Hematopoietic multipotent progenitor cell treated with erythropoietin and hydrocortisone succinate and interleukin-3 and kit ligand, for 8 days (in vitro differentiated cells): Measurements from ENCODE around the gene CPNE4.

ENCODE experiments used
- DNase-seq: peaks from one replicate; pipeline ENCODE4 v3.0.0-alpha.2; 2015

Gene CPNE4

DNA sequence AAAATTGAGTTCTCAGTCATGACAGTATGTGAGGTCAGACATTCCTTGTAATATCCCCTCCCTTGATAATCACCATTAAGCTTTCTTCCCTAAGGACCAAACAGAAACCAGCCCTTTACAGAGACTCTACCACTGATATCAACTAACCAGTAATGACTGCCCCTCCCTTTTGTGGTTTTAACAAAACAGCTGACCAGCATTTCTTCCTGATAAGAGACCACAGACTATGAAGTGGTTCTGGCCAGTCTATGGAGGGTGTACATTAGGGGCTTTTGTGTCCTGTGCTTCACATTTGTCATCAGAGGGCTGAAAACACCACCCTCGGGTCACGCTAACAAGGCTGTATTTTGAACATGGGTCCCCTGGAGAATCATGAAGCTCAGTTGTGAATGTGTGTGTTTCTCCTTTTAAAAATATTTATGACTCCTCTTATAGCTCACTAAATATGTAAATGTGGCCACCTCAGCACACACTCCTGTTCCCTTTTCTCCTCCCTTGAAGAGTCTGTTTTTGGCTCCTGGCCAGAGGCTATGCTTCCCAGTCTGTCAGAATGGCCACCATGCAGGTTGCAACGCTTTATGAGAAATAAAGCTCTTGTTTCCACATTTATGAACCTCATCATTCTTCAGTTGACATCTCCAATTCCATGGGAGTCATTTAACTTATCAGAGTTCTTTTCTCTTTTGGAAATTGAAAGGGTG, 239.3 kb downstream of the CPNE4 start:
- DNase-seq, result peak; percentile 98

- peak; percentile 86 for DNase-seq
Measured at GRCh38 chr3:131794766-131795388, 239.9 kb downstream of the CPNE4 start.

- DNase-seq, result no peak
Measured at GRCh38 chr3:131793870-131794269, 240.9 kb downstream of the CPNE4 start.

- no peak for DNase-seq
Measured at GRCh38 chr3:131789188-131789587, 245.6 kb downstream of the CPNE4 start.

- DNase-seq, result no peak
Measured at GRCh38 chr3:131786386-131786785, 248.4 kb downstream of the CPNE4 start.

DNA sequence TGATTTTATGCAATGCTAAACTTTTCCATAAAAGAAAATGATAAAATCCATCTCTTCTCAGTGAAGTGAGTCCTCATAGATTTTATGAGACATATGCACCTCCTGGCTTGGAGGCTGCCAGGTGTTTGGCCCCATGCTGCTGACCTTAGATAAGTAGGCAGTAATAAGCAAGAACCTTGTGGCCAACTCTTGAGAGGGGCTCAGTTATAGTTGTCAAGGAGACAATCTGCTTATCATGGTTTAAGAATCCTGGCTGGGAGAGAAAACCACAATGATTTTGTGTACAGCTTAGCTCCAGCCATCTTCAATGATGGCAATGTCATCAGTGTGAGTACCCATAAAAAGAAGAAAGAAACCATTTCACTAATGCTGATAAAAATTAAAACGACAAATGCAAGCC, 252.1 kb downstream of the CPNE4 start:
- DNase-seq, result peak; percentile 31

GRCh38 chr3:131778526-131778925, 256.3 kb downstream of the CPNE4 start:
- DNase-seq, result no peak

DNA sequence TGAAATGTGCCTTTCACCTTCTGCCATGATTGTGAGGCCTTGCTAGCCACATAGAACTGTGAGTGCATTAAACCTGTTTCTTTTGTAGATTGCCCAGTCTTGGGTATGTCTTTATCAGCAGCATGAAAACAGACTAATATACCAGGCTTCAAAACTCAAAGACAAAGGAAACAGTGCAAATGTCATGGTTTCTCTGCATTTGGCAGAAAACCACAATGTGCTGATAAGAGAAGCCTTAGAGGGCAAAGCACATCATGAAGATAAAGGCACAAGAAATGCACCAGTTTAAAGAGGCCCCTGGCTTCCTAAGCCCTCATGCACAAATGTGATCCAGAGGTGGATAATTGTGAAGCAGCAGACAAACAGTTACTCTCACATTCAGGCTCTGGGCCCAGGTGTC, 259.2 kb downstream of the CPNE4 start:
- DNase-seq, result peak; percentile 78

GRCh38 chr3:131772269-131773026, 262.4 kb downstream of the CPNE4 start:
- no peak for DNase-seq

GRCh38 chr3:131762981-131763564, 271.7 kb downstream of the CPNE4 start:
- DNase-seq, result no peak

DNA sequence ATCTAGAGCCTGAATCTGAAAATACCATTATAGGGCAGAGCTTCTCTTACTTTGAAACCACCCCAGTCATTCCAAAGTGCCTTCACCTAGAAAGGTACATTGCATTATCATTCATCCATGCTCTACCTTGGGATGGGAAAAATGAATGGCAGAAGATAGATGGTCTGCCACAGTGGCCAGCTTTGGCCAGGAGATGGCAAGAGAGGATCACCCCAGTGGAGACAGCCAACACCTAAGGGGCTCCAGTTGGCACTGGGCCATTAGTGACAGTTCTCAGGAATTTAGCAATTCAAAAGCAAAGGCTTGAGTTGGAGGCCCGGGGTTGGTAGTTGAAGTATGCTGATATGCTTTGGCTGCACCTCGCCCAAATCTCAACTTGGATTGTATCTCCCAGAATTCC, 278.4 kb downstream of the CPNE4 start:
- no peak for DNase-seq

DNA sequence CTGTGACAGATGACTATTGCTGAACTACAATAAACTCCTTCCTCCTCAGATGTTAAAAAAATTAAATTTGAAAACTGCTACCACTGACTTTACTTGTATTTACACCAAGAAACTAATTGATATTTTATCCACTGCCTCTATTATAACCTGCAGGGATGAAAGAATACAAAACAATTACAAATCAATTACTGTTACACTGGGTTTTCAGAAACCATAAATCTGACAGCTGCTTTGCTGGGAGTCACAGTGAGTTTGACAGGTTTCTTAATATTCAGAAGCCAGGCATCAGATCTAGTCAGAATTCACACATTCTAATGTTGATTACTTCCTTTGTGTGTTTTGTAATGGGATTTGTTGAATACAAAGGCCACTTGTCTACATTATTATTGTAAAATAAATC, 279.4 kb downstream of the CPNE4 start:
- DNase-seq, result no peak

GRCh38 chr3:131750256-131750655, 284.6 kb downstream of the CPNE4 start:
- no peak for DNase-seq

- no peak for DNase-seq
Measured at GRCh38 chr3:131749826-131750225, 285.0 kb downstream of the CPNE4 start.

DNA sequence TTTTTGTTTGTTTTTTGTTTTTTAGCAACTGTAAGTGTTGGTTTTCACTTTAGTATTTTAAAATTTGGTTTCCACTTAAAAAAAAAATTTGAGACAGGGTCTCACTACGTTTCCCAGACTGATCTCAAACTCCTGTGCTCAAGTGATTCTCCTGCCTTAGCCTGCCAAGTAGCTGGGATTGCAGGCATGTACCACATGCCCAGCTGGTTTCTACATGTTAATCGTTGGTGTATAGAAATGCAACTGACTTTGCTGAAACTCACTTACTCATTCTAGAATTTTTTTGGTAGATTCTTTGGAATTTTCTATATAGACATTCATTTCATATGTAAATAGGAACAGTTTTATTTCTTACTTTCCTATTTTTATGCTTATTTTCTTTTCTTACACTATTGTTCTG, 287.3 kb downstream of the CPNE4 start:
- DNase-seq, result no peak

DNA sequence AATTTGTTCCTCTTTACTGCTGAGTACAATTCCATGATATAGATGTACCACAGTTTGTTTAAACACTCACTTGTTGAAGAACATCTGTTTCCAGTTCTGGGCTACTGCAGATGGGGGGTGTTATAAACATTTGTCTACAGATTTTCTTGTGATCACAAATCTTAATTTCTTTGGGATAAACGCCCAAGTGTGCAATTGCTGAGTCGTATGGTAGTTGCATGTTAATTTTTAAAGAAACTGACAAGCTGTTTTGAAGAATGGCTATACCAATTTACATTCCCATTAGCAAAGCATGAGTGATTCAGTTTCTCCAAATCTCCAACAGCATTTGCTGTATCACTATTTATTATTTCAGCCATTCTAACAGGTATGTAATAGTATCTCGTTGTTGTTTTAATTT, 290.0 kb downstream of the CPNE4 start:
- no peak for DNase-seq

GRCh38 chr3:131743126-131743525, 291.7 kb downstream of the CPNE4 start:
- no peak for DNase-seq

DNA sequence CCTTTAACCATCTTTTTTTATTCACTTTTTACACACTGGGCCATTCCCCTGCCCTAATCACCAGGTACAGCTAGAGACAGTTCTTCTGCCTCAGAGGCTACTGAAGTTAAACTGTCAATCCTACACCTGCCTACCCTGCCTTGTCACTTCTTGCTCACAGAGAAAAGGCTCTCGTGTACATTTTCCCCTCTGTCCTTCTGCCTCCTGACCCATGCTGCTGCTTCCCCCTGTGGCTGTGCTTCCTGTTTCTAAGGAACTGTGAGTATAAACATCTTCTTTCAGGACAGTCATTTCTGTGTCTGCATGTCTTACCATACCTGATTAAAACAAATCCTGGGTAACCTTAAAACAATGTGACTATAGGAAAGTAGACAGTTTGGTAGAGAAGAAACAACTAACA, 295.6 kb downstream of the CPNE4 start:
- DNase-seq, result no peak

DNA sequence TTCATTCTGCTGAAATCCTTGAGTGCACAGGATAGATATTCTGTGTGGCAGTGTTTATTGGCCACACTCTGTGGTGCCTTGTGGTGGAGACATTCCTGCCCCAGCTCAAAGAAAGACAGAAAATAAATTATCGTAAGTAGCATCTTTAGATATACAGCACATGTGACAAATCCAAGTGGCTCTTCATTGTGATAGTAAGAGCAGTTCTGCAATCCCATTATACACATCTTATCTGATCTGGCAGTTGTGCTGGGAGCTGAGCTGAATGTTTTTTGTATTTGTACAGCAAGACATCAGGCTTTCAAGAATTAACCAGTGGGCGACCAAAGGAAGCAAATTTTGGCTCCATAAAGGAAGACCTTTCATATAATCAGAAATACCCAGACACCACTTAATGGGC, 296.7 kb downstream of the CPNE4 start:
- no peak for DNase-seq

DNA sequence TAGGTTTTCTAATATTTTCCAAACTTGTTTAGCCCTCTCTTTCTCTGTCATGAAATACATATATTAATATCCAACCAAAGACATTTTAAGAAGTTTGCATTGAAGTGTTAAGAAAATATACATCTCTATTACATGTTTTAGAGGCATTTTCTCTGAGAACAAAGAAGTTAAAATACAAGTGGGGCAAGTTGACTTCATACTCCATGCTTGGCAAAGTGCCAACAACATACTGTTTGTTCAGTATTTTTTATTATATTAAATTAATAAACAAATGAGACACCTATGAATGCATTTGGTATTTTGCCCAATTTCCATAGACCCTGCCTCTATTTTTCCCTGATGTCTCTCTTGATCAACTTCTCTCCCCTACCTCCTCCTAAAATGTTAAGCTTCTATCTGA, 299.3 kb downstream of the CPNE4 start:
- DNase-seq, result no peak

GRCh38 chr3:131735116-131735515, 299.7 kb downstream of the CPNE4 start:
- DNase-seq, result no peak

DNA sequence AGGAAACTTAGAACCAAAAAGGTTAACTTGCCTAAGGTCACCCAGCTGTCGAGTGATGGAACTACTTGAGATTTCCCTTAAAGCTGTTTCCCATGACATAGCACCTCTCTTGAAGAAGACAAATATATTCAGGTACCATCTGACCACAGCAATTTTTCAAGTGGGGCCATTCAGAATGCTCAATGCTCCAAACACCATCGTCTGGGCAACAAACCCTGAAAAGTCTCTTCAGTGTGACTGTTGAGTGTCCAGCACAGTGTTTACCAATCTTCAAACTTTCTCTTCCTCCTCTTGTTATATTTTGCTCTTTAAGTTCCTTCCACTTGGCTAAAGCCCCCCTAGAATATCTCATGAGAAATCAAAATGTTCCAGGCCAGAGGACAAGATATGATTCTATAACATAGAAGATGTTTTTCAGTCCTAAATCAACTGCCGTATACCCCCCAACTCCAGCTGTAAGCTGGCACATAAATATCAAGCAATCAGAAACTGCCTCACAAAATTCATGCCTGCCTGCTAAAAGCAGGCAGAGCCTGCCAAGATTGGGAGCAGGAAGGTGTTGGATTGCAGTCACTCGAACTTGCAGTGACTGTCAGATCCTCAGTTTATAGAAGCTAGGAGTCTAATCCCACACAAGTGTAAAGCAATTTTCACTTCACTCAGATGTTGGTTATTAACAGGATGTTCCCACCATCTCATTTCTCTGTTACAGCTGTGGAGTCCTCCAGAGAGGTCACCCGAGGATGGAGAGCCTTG, 301.6 kb downstream of the CPNE4 start:
- DNase-seq, result no peak

GRCh38 chr3:131731709-131732108, 303.1 kb downstream of the CPNE4 start:
- no peak for DNase-seq
